ENCODE data around the gene VWA1. TPM values are rescaled to one million over a fixed set of nuclear protein-coding genes. Genes with fewer than 3 reads are reported as not detected.

The VWA1 gene
- total and polyA plus RNA-seq, 2 experiments from 2014 or later = 7.2 to 31.5 TPM

DNA sequence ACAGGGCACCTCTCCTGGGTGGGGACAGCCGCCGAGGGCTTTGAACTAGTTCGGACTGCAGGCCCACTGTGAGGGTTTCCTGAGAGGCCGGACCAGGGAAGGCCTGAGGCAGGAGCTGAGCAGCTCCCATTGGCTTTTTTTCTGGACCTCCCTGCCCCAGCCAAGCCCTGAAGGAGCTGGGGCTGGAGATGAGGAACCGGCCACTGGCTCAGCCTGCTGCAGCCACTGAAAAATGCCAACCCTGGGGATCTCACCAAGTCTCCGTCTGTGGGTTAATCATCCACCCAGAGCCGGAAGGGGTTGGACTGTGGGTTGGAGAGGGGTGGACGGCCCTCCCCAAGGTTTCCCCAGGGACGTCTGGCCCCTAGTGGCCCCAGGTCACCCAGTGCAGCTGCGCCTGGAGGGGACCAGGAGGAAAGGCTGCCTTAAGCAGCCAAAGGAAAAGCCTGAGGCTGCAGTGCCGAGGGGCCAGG lies 2.5 kb downstream of the VWA1 start:
- H3K9me3 Mint-ChIP-seq = no peaks in the 10 kb centered on the region
- no peak overlapping the region for H3K27ac Mint-ChIP-seq
- no peak overlapping the region for H3K27ac ChIP-seq (ENCODE audit: low read depth)
- no peak overlapping the region for H2AFZ ChIP-seq
- peaks cover 19% of the 10 kb centered on the region for H3K4me1 ChIP-seq (ENCODE audit: insufficient read depth)
- no peaks in the 10 kb centered on the region for H4K20me1 ChIP-seq (replicated peaks; ENCODE audit: insufficient read depth)
- 0 out of 2 replicates have a peak, but pooled peaks cover 2% of the 10 kb centered on the region for H3K79me2 ChIP-seq (replicated peaks; ENCODE audit: insufficient read depth)
- H3F3A ChIP-seq (replicated peaks; ENCODE audit: low read depth) = peaks cover 17% of the 10 kb centered on the region
- DNase-seq (ENCODE audit: low spot score) (no peak), ATAC-seq (no peak)
- no peaks in the 10 kb centered on the region for H3K9me2 ChIP-seq (ENCODE audit: insufficient read depth)
- H3K27me3 ChIP-seq (ENCODE audit: insufficient read depth) = no peaks in the 10 kb centered on the region
- no peaks in the 10 kb centered on the region for H3K36me3 ChIP-seq (ENCODE audit: insufficient read depth)
- TF ChIP-seq CTCF (conservative IDR thresholded peaks at IDR 0.05; ENCODE audit: low read depth in 2 of 2) = no peak
- TF ChIP-seq NANOG (IDR thresholded peaks at IDR 0.05; ENCODE audit: borderline replicate concordance) = no peak
- no peak for TF ChIP-seq ZNF114 (CRISPR knock-in tag; IDR thresholded peaks at IDR 0.05)
- TF ChIP-seq EZH2 (IDR thresholded peaks at IDR 0.05; ENCODE audit: low read depth, unreplicated experiment) = no peak
- H3K27me3 Mint-ChIP-seq (ENCODE audit: insufficient read depth, low read depth, poor library complexity) = peaks cover 12% of the 10 kb centered on the region
- H3K4me3 Mint-ChIP-seq = no peak overlapping the region
- peaks cover 4% of the 10 kb centered on the region; the same call in 2 of the 3 replicates for H3K36me3 Mint-ChIP-seq (ENCODE audit: low read depth)
- H3K4me2 ChIP-seq = no peak overlapping the region
- H3K4me3 ChIP-seq = no peak overlapping the region
- H3K4me1 Mint-ChIP-seq = peaks cover 17% of the 10 kb centered on the region

GRCh38 chr1:1438531-1439381 lies 3.3 kb downstream of the VWA1 start:
- 0 out of 2 replicates have a peak, but pooled peaks cover 2% of the 10 kb centered on the region for H3K79me2 ChIP-seq (replicated peaks; ENCODE audit: insufficient read depth)
- H3K27ac Mint-ChIP-seq = no peak overlapping the region
- no peaks in the 10 kb centered on the region for H3K36me3 ChIP-seq (ENCODE audit: insufficient read depth)
- DNase-seq (ENCODE audit: low spot score) (no peak), ATAC-seq (no peak)
- H3K4me2 ChIP-seq = no peak overlapping the region
- H3K27ac ChIP-seq (ENCODE audit: low read depth) = no peak overlapping the region
- peaks cover 13% of the 10 kb centered on the region for H3K4me1 Mint-ChIP-seq
- no peak overlapping the region for H3K4me3 Mint-ChIP-seq
- H3K27me3 Mint-ChIP-seq (ENCODE audit: insufficient read depth, low read depth, poor library complexity) = peaks cover 14% of the 10 kb centered on the region
- H4K20me1 ChIP-seq (replicated peaks; ENCODE audit: insufficient read depth) = no peaks in the 10 kb centered on the region
- H3K9me3 Mint-ChIP-seq = no peaks in the 10 kb centered on the region
- peaks cover 4% of the 10 kb centered on the region; the same call in 2 of the 3 replicates for H3K36me3 Mint-ChIP-seq (ENCODE audit: low read depth)
- H3K4me3 ChIP-seq = no peak overlapping the region
- peaks cover 11% of the 10 kb centered on the region; the same call in 1 of the 2 replicates for H3K4me1 ChIP-seq (ENCODE audit: insufficient read depth)
- no peaks in the 10 kb centered on the region for H3K9me2 ChIP-seq (ENCODE audit: insufficient read depth)
- no peaks in the 10 kb centered on the region for H3K27me3 ChIP-seq (ENCODE audit: insufficient read depth)
- H3F3A ChIP-seq (replicated peaks; ENCODE audit: low read depth) = peaks cover 17% of the 10 kb centered on the region
- no peak for TF ChIP-seq EZH2phosphoT487 (IDR thresholded peaks at IDR 0.05; ENCODE audit: unreplicated experiment)
- TF ChIP-seq POLR2AphosphoS5 (IDR thresholded peaks at IDR 0.05; ENCODE audit: low read depth) = no peak
- no peak for TF ChIP-seq ZNF114 (CRISPR knock-in tag; IDR thresholded peaks at IDR 0.05)
- no peak for TF ChIP-seq EZH2 (IDR thresholded peaks at IDR 0.05; ENCODE audit: low read depth, unreplicated experiment)
- TF ChIP-seq, protein P1, sequence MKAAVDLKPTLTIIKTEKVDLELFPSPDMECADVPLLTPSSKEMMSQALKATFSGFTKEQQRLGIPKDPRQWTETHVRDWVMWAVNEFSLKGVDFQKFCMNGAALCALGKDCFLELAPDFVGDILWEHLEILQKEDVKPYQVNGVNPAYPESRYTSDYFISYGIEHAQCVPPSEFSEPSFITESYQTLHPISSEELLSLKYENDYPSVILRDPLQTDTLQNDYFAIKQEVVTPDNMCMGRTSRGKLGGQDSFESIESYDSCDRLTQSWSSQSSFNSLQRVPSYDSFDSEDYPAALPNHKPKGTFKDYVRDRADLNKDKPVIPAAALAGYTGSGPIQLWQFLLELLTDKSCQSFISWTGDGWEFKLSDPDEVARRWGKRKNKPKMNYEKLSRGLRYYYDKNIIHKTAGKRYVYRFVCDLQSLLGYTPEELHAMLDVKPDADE (IDR thresholded peaks at IDR 0.05) = no peak
- no peak overlapping the region for H2AFZ ChIP-seq
